Calu3 (cell line): ENCODE data around the gene RD3L. TPM values are rescaled to one million over a fixed set of nuclear protein-coding genes. Genes with fewer than 3 reads are reported as not detected.

Experiments
- BruUV-seq: library from RNA; stranded (reverse); fragments of 400-500 nt; replicated peaks from 2 replicates; lab custom pipeline; 2021; lab: Mats Ljungman, UMichigan
- CTCF ChIA-PET: fragments of 300-600 bp; sonication (Branson Sonifier 250); formaldehyde crosslinking; loops from one replicate; lab custom pipeline; 2022; ENCODE audit warnings: antibody characterized with exemption; lab: Charles Lee
- DNase-seq: peaks from one replicate; pipeline ENCODE4 v3.0.0; 2022
- H3K27ac Mint-ChIP-seq: one replicate; pipeline ENCODE4 v1.8.0; 2022; ENCODE audit warnings: mixed read lengths; ENCODE audit not compliant: unreplicated experiment
- H3K27me3 Mint-ChIP-seq: one replicate; pipeline ENCODE4 v1.8.0; 2022; ENCODE audit warnings: mixed read lengths; ENCODE audit not compliant: unreplicated experiment
- H3K36me3 Mint-ChIP-seq: one replicate; pipeline ENCODE4 v1.8.0; 2022; ENCODE audit warnings: mild to moderate bottlenecking, moderate library complexity, mixed read lengths; ENCODE audit not compliant: insufficient read depth, unreplicated experiment
- H3K4me1 Mint-ChIP-seq: one replicate; pipeline ENCODE4 v1.8.0; 2022; ENCODE audit warnings: mild to moderate bottlenecking, low read depth, mixed read lengths; ENCODE audit not compliant: unreplicated experiment
- H3K4me3 Mint-ChIP-seq: one replicate; pipeline ENCODE4 v1.8.0; 2022; ENCODE audit warnings: mild to moderate bottlenecking, low read depth, moderate library complexity, mixed read lengths; ENCODE audit not compliant: unreplicated experiment
- H3K9me3 Mint-ChIP-seq: one replicate; pipeline ENCODE4 v1.8.0; 2022; ENCODE audit warnings: low read depth, mixed read lengths; ENCODE audit not compliant: unreplicated experiment
- intact Hi-C: fragments of 100-400 bp; cut with micrococcal nuclease; formaldehyde crosslinking; loops from one replicate; pipeline ENCODE4 v1.10.0; 2022; ENCODE audit not compliant: unreplicated experiment
- total RNA-seq: library from RNA; stranded (reverse); gene quantifications from 2 replicates; pipeline ENCODE4 v1.2.3, GENCODE V29; 2022
- TF ChIP-seq, protein P1 (sequence below): fragments of 200-600 bp; IDR thresholded peaks from one replicate; pipeline ENCODE4 v1.8.0; 2022; ENCODE audit warnings: antibody characterized with exemption; ENCODE audit not compliant: unreplicated experiment

The RD3L gene
- total RNA-seq, 1 experiment from 2014 or later, result not detected

DNA sequence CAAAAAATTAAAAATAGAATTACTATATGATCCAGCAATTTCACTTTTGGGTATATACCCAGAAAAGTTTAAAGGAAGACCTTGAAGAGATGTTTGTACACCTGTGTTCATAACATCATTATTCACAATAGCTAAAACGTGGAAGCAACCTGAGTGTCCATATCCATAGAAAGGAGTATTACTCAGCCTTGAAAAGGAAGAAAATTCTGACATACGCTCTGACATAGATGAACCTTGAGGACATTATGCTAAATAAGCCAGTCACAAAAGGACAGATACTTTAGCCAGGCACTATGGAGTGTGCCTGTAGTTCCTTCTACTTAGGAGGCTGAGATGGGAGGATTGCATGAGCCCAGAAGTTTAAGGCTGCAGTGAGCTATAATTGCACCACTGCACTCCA, 6.1 kb upstream of the RD3L start:
- H3K36me3 Mint-ChIP-seq, result no peaks in the 10 kb centered on the region
- H3K9me3 Mint-ChIP-seq, result no peaks in the 10 kb centered on the region
- no peak overlapping the region for H3K4me3 Mint-ChIP-seq
- CTCF ChIA-PET, result no interaction called here
- no peaks in the 10 kb centered on the region for H3K4me1 Mint-ChIP-seq
- BruUV-seq, result no TSS peak
- intact Hi-C loops, result no loop called here
- no peak overlapping the region for H3K27ac Mint-ChIP-seq
- DNase-seq, result no peak
- TF ChIP-seq, protein P1, sequence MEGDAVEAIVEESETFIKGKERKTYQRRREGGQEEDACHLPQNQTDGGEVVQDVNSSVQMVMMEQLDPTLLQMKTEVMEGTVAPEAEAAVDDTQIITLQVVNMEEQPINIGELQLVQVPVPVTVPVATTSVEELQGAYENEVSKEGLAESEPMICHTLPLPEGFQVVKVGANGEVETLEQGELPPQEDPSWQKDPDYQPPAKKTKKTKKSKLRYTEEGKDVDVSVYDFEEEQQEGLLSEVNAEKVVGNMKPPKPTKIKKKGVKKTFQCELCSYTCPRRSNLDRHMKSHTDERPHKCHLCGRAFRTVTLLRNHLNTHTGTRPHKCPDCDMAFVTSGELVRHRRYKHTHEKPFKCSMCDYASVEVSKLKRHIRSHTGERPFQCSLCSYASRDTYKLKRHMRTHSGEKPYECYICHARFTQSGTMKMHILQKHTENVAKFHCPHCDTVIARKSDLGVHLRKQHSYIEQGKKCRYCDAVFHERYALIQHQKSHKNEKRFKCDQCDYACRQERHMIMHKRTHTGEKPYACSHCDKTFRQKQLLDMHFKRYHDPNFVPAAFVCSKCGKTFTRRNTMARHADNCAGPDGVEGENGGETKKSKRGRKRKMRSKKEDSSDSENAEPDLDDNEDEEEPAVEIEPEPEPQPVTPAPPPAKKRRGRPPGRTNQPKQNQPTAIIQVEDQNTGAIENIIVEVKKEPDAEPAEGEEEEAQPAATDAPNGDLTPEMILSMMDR, result no peak
- peaks cover 27% of the 10 kb centered on the region for H3K27me3 Mint-ChIP-seq

DNA sequence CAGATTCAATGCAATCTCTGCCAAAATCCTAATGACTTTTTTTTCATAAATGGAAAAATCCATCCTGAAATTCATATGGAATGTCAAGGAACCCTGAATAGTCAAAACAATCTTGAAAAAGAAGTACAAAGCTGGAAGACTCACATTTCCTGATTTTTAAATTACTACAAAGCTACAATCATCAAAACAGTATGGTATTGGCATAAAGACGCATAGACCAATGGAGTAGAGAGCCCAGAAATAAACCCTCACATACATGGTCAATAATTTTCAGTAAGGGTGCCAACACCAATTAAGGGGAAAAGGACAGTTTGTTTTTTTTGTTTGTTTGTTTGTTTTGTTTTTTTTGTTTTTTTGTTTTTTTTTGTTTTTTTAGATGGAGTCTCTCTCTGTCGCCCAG, 4.6 kb upstream of the RD3L start:
- intact Hi-C loops, result no loop called here
- no peaks in the 10 kb centered on the region for H3K36me3 Mint-ChIP-seq
- DNase-seq, result no peak
- H3K4me3 Mint-ChIP-seq, result no peak overlapping the region
- CTCF ChIA-PET, result no interaction called here
- no TSS peak for BruUV-seq
- TF ChIP-seq, protein P1, result no peak
- no peaks in the 10 kb centered on the region for H3K9me3 Mint-ChIP-seq
- H3K27me3 Mint-ChIP-seq, result peaks cover 34% of the 10 kb centered on the region
- H3K27ac Mint-ChIP-seq, result no peak overlapping the region
- H3K4me1 Mint-ChIP-seq, result no peaks in the 10 kb centered on the region

DNA sequence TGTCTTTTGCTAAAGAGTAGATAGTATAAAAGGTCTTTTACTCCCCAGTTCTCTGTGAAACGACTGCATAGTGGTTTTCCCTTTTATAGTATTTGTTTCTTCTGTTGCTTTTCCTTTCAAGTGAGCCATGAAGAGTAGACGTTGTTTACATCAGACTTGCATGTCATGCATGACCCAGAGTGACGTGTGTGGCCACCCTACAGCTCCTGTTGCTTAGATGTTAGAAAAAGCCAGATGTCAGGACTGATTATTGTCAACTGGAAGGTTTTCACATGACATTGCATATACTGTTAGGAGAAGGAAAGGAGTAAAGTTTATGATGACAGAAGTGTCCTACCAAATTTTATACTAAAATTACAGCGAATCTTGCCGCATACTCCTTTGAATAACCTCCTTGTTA, 1.3 kb upstream of the RD3L start:
- CTCF ChIA-PET, result interaction anchor here (0.6 kb wide), 1 partner anchor 298 kb away, joined by 3 read pairs; no protein-coding TSS in a partner anchor
- no peak overlapping the region for H3K4me3 Mint-ChIP-seq
- no peak overlapping the region for H3K27ac Mint-ChIP-seq
- DNase-seq, result no peak
- BruUV-seq, result no TSS peak
- no peaks in the 10 kb centered on the region for H3K36me3 Mint-ChIP-seq
- peaks cover 33% of the 10 kb centered on the region for H3K27me3 Mint-ChIP-seq
- no peaks in the 10 kb centered on the region for H3K9me3 Mint-ChIP-seq
- H3K4me1 Mint-ChIP-seq, result no peaks in the 10 kb centered on the region
- intact Hi-C loops, result loop anchor here (5.0 kb wide), 1 partner anchor 39 kb away; no protein-coding TSS in a partner anchor
- TF ChIP-seq, protein P1, result no peak

DNA sequence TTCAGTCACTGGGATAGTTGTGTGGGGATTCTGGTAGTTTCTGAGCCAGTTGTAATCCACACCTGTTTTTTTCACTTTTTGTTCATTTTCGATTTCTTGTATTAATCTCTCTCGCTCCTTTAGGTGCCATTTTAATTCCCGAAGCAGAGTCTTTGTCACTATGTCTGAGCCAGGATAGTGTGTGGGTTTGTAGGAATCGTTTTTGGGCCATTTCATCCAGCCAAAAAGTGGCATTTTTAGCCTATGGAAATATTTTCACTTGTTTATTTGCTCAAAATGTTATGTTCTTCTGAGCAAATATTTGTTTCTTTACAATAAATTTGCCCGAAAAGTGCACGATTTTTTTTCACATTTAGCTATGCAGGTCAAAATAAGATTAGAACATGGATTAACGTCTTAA, 867 bp downstream of the RD3L start:
- intact Hi-C loops, result loop anchor here (5.0 kb wide), 1 partner anchor 41 kb away; no protein-coding TSS in a partner anchor
- TF ChIP-seq, protein P1, result no peak
- DNase-seq, result no peak
- Mint-ChIP-seq H3K9me3 (no peaks in the 10 kb centered on the region), H3K36me3 (no peaks in the 10 kb centered on the region), H3K4me3 (no peak overlapping the region), H3K27ac (no peak overlapping the region), H3K4me1 (no peaks in the 10 kb centered on the region), H3K27me3 (peaks cover 47% of the 10 kb centered on the region)
- BruUV-seq, result no TSS peak
- CTCF ChIA-PET, result interaction anchor here (2.5 kb wide), 1 partner anchor 9 kb away, joined by 5 read pairs; no protein-coding TSS in a partner anchor
